HepG2 (cell line): Measurements from ENCODE around the gene SFI1.

Experiments
- ATF1 ChIP-seq: IDR thresholded peaks from 2 replicates; pipeline ENCODE4 v1.6.1; 2016; ENCODE audit warnings: mild to moderate bottlenecking, control low read depth
- EP300 ChIP-seq, 3 experiments: sonication (generic) in 1 of 3; formaldehyde crosslinking in 1 of 3; IDR thresholded peaks; 2 replicates each; pipeline versions ENCODE4 v1.5.1 to v1.6.1; 2011 to 2020; ENCODE audit warnings: low read depth in 2 of 3, low read length in 2 of 3, borderline replicate concordance in 1 of 3, improper control_type of control experiment in 1 of 3, mild to moderate bottlenecking in 1 of 3, missing genetic modification reagents in 1 of 3, moderate library complexity in 1 of 3
- POLR2AphosphoS5 ChIP-seq: IDR thresholded peaks from 2 replicates; pipeline ENCODE4 v1.6.1; 2012; ENCODE audit warnings: low read depth, low read length
- SMC3 ChIP-seq: IDR thresholded peaks from 2 replicates; pipeline ENCODE4 v1.6.1; 2011; ENCODE audit warnings: low read length, improper control_type of control experiment

GRCh38 chr22:31567702-31568101 lies 71.4 kb downstream of the SFI1 start:
- TF ChIP-seq EP300 (IDR thresholded peaks at IDR 0.05; ENCODE audit: low read depth in 2 of 2, low read length in 2 of 2) (no peak), EP300 (CRISPR knock-in tag; IDR thresholded peaks at IDR 0.05; ENCODE audit: borderline replicate concordance) (no peak), POLR2AphosphoS5 (no peak), ATF1 (CRISPR knock-in tag) (no peak), SMC3 (no peak)
